Activated CD4-positive, CD25-positive, alpha-beta regulatory T cell treated with anti-CD3 and anti-CD28 coated beads, Interleukin-2, amount 50 U/mL, for 24 hours (primary cell): ENCODE measurements around the gene SUGCT.
"Not testable (repeated sequence)": the region's sequence is repeated elsewhere in the genome, so short reads cannot be mapped to it uniquely, and the experiment has no call there.

Experiments used
- ATAC-seq, 2 donors: fragments of 150-1000 bp; cut with Tn5 transposase; one replicate each; pipeline ENCODE4 v1.10.0; 2021; ENCODE audit warnings: mild to moderate bottlenecking in 1 of 2, moderate library complexity in 1 of 2

SUGCT gene

GRCh38 chr7:40139891-40140290 is 5.1 kb downstream of the SUGCT start:
- ATAC-seq, result not testable (repeated sequence)

- not testable (repeated sequence) for ATAC-seq
Observed at GRCh38 chr7:40141916-40142315, 7.1 kb downstream of the SUGCT start.

- ATAC-seq, result not testable (repeated sequence)
Observed at GRCh38 chr7:40145596-40146130, 10.9 kb downstream of the SUGCT start.

GRCh38 chr7:40147371-40148246 is 12.8 kb downstream of the SUGCT start:
- no peak for ATAC-seq

GRCh38 chr7:40148247-40148580 is 13.4 kb downstream of the SUGCT start:
- ATAC-seq, result not testable (repeated sequence)

GRCh38 chr7:40148671-40149070 is 13.9 kb downstream of the SUGCT start:
- no peak for ATAC-seq

GRCh38 chr7:40151504-40151903 is 16.7 kb downstream of the SUGCT start:
- ATAC-seq, result no peak

GRCh38 chr7:40156988-40157387 is 22.2 kb downstream of the SUGCT start:
- no peak for ATAC-seq

GRCh38 chr7:40162516-40162915 is 27.7 kb downstream of the SUGCT start:
- ATAC-seq, result no peak

- no peak for ATAC-seq
Observed at GRCh38 chr7:40165216-40165615, 30.4 kb downstream of the SUGCT start.

- no peak for ATAC-seq
Observed at GRCh38 chr7:40167291-40167690, 32.5 kb downstream of the SUGCT start.

GRCh38 chr7:40168266-40168665 is 33.5 kb downstream of the SUGCT start:
- ATAC-seq, result not testable (repeated sequence)

- not testable (repeated sequence) for ATAC-seq
Observed at GRCh38 chr7:40173121-40173520, 38.3 kb downstream of the SUGCT start.

GRCh38 chr7:40175256-40175655 is 40.5 kb downstream of the SUGCT start:
- not testable (repeated sequence) for ATAC-seq

GRCh38 chr7:40175725-40176510 is 41.1 kb downstream of the SUGCT start:
- ATAC-seq, result no peak

GRCh38 chr7:40177071-40177470 is 42.3 kb downstream of the SUGCT start:
- no peak for ATAC-seq

GRCh38 chr7:40182452-40182851 is 47.6 kb downstream of the SUGCT start:
- ATAC-seq, result no peak

GRCh38 chr7:40186586-40186985 is 51.8 kb downstream of the SUGCT start:
- no peak for ATAC-seq

GRCh38 chr7:40192036-40192435 is 57.2 kb downstream of the SUGCT start:
- no peak for ATAC-seq

GRCh38 chr7:40194745-40195144 is 59.9 kb downstream of the SUGCT start:
- ATAC-seq, result no peak

- no peak for ATAC-seq
Observed at GRCh38 chr7:40197527-40197926, 62.7 kb downstream of the SUGCT start.

GRCh38 chr7:40199076-40199802 is 64.4 kb downstream of the SUGCT start:
- no peak for ATAC-seq

GRCh38 chr7:40200791-40201190 is 66.0 kb downstream of the SUGCT start:
- no peak for ATAC-seq
